SH-SY5Y (cell line): ENCODE data around the gene GALR1.

Experiments
- GATA2 ChIP-seq: IDR thresholded peaks from 2 replicates; pipeline ENCODE4 v1.6.1; 2011; ENCODE audit warnings: mild to moderate bottlenecking, low read depth, low read length
- GATA3 ChIP-seq: IDR thresholded peaks from 2 replicates; pipeline ENCODE4 v1.6.1; 2011; ENCODE audit warnings: low read depth, mild to moderate bottlenecking, low read length, moderate library complexity

DNA sequence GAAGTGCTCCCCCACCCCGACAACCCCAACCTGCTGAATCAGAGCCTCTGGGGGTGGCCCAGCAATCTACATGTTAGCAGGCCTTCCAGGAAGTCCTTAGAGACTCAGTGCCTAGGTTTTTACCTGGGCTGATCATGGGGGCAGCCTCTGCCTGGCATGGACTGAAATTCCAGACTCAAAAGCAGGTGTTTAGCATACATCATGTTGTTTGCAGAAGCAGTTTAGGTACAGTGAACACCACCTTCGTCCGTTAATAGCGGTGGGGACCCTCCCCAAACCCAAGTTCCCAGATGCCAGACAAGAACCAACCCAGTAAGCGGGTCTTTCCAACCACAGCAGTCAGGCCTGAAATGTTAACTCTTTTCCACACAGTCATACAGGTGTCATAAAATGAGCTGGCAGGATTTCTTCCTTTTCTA, 26.4 kb upstream of the GALR1 start:
- TF ChIP-seq GATA3 (no peak), GATA2 (no peak)
